ENCODE results near the gene HAGHL. TPM values are rescaled to one million over a fixed set of nuclear protein-coding genes. Genes with fewer than 3 reads are reported as not detected.

Gene HAGHL
- total and polyA plus RNA-seq, 2 donors from 2014 or later, result 7.5 to 18.0 TPM

GRCh38 chr16:743794-744500, 17.0 kb downstream of the HAGHL start:
- DNase-seq, result no peak
- H3K27ac ChIP-seq (ENCODE audit: low read depth in 2 of 2, low read length in 2 of 2), result no peak overlapping the region
- no peak overlapping the region for H3K9ac ChIP-seq (ENCODE audit: low read length in 3 of 3)
- intact Hi-C loops (cut with DNase I), result no loop called here
- no peaks in the 10 kb centered on the region for H3K9me3 ChIP-seq (ENCODE audit: control insufficient read depth in 2 of 3, insufficient read depth in 1 of 3, low read length in 3 of 3)
- FAIRE-seq, result no peak
- peaks cover 0 to 11% (median 0%) of the 10 kb centered on the region in 3 donors for H3K4me1 ChIP-seq (ENCODE audit: control insufficient read depth in 2 of 3, insufficient read depth in 2 of 3, low read depth in 1 of 3, low read length in 3 of 3)
- no peak overlapping the region for H3K4me3 ChIP-seq (ENCODE audit: low read length in 3 of 3)
- H3K36me3 ChIP-seq (ENCODE audit: control insufficient read depth in 2 of 3, insufficient read depth in 3 of 3, low read length in 3 of 3), result no peaks in the 10 kb centered on the region
- no peaks in the 10 kb centered on the region for H3K27me3 ChIP-seq (ENCODE audit: control insufficient read depth, insufficient read depth, low read length)
- TF ChIP-seq CTCF (IDR thresholded peaks at IDR 0.05; ENCODE audit: borderline replicate concordance, extremely low read depth, insufficient read depth), result no peak

GRCh38 chr16:745739-746138, 18.8 kb downstream of the HAGHL start:
- no peaks in the 10 kb centered on the region for H3K36me3 ChIP-seq (ENCODE audit: control insufficient read depth in 2 of 3, insufficient read depth in 3 of 3, low read length in 3 of 3)
- peaks cover 0 to 3% (median 0%) of the 10 kb centered on the region in 3 donors for H3K4me1 ChIP-seq (ENCODE audit: control insufficient read depth in 2 of 3, insufficient read depth in 2 of 3, low read depth in 1 of 3, low read length in 3 of 3)
- no peak overlapping the region for H3K4me3 ChIP-seq (ENCODE audit: low read length in 3 of 3)
- no peaks in the 10 kb centered on the region for H3K9me3 ChIP-seq (ENCODE audit: control insufficient read depth in 2 of 3, insufficient read depth in 1 of 3, low read length in 3 of 3)
- peak in 3 of 5 donors; percentile 54 to 68 (median 64) for DNase-seq
- peak; percentile 38 for TF ChIP-seq CTCF (IDR thresholded peaks at IDR 0.05; ENCODE audit: borderline replicate concordance, extremely low read depth, insufficient read depth)
- H3K27ac ChIP-seq (ENCODE audit: low read depth in 2 of 2, low read length in 2 of 2), result no peak overlapping the region
- H3K27me3 ChIP-seq (ENCODE audit: control insufficient read depth, insufficient read depth, low read length), result no peaks in the 10 kb centered on the region
- no peak for FAIRE-seq
- intact Hi-C loops (cut with DNase I), result no loop called here
- H3K9ac ChIP-seq (ENCODE audit: low read length in 3 of 3), result no peak overlapping the region

GRCh38 chr16:746637-747036, 19.7 kb downstream of the HAGHL start:
- FAIRE-seq (no peak), DNase-seq (peak in 1 of 5 donors; percentile 38)
- Histone ChIP-seq H3K27ac (ENCODE audit: low read depth in 2 of 2, low read length in 2 of 2) (no peak overlapping the region), H3K4me1 (ENCODE audit: control insufficient read depth in 2 of 3, insufficient read depth in 2 of 3, low read depth in 1 of 3, low read length in 3 of 3) (no peaks in the 10 kb centered on the region), H3K36me3 (ENCODE audit: control insufficient read depth in 2 of 3, insufficient read depth in 3 of 3, low read length in 3 of 3) (no peaks in the 10 kb centered on the region), H3K27me3 (ENCODE audit: control insufficient read depth, insufficient read depth, low read length) (no peaks in the 10 kb centered on the region), H3K9me3 (ENCODE audit: control insufficient read depth in 2 of 3, insufficient read depth in 1 of 3, low read length in 3 of 3) (no peaks in the 10 kb centered on the region), H3K9ac (ENCODE audit: low read length in 3 of 3) (no peak overlapping the region), H3K4me3 (ENCODE audit: low read length in 3 of 3) (no peak overlapping the region)
- no peak for TF ChIP-seq CTCF (IDR thresholded peaks at IDR 0.05; ENCODE audit: borderline replicate concordance, extremely low read depth, insufficient read depth)
- intact Hi-C loops (cut with DNase I), result no loop called here
